GM12874 (cell line): ENCODE results near the gene IGFL1.

Experiments
- TF ChIP-seq, protein P1 (sequence below): IDR thresholded peaks from 2 replicates; pipeline ENCODE4 v1.5.1; 2011; ENCODE audit warnings: low read depth, mild to moderate bottlenecking, control low read depth, low read length, moderate library complexity; ENCODE audit not compliant: insufficient read depth

IGFL1 gene

GRCh38 chr19:46213806-46214205 lies 15.7 kb upstream of the IGFL1 start:
- TF ChIP-seq, protein P1, sequence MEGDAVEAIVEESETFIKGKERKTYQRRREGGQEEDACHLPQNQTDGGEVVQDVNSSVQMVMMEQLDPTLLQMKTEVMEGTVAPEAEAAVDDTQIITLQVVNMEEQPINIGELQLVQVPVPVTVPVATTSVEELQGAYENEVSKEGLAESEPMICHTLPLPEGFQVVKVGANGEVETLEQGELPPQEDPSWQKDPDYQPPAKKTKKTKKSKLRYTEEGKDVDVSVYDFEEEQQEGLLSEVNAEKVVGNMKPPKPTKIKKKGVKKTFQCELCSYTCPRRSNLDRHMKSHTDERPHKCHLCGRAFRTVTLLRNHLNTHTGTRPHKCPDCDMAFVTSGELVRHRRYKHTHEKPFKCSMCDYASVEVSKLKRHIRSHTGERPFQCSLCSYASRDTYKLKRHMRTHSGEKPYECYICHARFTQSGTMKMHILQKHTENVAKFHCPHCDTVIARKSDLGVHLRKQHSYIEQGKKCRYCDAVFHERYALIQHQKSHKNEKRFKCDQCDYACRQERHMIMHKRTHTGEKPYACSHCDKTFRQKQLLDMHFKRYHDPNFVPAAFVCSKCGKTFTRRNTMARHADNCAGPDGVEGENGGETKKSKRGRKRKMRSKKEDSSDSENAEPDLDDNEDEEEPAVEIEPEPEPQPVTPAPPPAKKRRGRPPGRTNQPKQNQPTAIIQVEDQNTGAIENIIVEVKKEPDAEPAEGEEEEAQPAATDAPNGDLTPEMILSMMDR = no peak

GRCh38 chr19:46216612-46217011 lies 12.9 kb upstream of the IGFL1 start:
- TF ChIP-seq, protein P1 = no peak

- TF ChIP-seq, protein P1 = no peak
These were observed 12.1 kb upstream of the IGFL1 start for GRCh38 chr19:46217476-46217875.

GRCh38 chr19:46218160-46218559 lies 11.4 kb upstream of the IGFL1 start:
- TF ChIP-seq, protein P1 = no peak

GRCh38 chr19:46220038-46220615 lies 9.4 kb upstream of the IGFL1 start:
- TF ChIP-seq, protein P1 = no peak

DNA sequence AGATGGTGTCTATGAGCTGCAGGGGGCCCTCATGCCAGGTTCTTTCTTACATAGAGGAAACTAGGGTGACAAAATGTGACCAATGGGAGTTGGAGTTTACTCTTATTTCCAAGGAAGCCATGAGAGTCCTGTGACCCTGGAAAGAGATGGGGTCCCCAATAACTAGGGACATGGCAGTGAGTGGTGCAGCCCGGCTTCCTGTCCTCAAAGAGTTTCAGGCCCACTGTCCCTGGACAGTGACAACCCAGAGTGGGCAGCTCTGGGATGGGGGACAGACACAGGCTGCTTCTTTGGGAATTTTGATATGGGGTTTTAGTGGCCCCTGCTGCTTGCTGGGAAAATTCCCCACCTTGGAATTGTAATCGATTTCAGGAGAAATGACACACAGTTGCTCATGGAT lies 8.4 kb upstream of the IGFL1 start:
- TF ChIP-seq, protein P1 = no peak

DNA sequence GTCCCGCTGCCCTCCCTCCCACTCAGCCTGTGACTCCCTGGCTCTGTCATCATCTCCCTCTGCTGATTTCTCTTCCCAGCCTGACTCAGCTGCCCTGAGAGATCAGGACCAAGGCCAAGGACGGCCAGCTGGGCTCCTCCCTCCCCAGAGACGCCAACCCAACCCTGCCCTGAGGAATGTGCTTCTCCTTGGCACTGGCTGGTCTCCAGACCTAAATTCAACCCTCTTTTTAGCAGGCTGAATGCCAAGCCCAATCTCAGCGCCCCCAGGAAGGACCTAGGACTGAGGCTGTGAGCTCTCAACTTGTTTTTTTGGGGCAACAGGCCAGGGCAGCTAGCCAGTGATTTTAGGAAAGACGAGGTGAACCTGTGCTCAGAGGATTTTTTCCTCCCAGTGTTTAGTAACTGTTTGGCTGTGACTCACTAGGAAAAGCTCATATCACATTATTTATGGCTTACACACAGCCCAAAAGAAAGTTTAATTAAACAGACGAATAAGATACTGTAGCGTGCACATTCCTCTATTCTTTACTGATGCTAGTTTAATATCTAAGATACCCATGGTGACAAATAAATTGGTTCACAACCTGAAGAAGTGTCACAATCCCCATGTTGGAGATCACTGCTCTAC lies 7.4 kb upstream of the IGFL1 start:
- TF ChIP-seq, protein P1 = no peak

DNA sequence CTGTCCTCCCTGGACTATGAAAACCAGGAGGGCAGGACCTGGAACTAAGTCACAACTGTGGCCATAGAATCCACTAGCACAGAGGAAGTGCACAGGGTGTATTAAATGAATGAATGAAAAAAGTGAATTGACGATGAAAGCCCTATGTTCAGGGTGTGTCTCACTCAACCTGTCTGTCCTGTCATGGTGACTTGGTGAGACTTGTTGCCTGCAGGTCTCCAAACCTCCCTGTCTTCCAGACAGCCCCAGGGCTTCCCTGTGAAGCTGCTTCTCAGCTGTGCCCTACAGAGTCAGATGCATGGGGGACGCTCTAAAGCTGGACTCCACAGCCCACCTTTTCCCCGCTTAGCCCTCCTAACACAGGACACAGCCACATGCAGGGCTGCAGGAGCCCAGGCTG lies 4.8 kb upstream of the IGFL1 start:
- TF ChIP-seq, protein P1 = no peak
